GM18951 (cell line): Measurements from ENCODE around the gene TLR3.

Source experiments
- POLR2A ChIP-seq: IDR thresholded peaks from 4 replicates; pipeline ENCODE4 v1.6.1; 2011; ENCODE audit warnings: mild to moderate bottlenecking; ENCODE audit not compliant: insufficient read length, insufficient read depth; ENCODE audit errors: extremely low read depth
- in situ Hi-C: fragments of 300-500 bp; cut with MboI; formaldehyde crosslinking; loops from one replicate; pipeline ENCODE4 v1.12.0; 2022; ENCODE audit warnings: low sequenced_read_pairs, mixed read lengths, inconsistent platforms; ENCODE audit not compliant: unreplicated experiment

Gene TLR3

GRCh38 chr4:186104114-186104889 lies 35.3 kb downstream of the TLR3 start, which contains the start of gene FAM149A:
Gene FAM149A, plus strand, starts transcription at chr4:186104704.
- peak; percentile 18 for TF ChIP-seq POLR2A
- in situ Hi-C loops: no loop called here

DNA sequence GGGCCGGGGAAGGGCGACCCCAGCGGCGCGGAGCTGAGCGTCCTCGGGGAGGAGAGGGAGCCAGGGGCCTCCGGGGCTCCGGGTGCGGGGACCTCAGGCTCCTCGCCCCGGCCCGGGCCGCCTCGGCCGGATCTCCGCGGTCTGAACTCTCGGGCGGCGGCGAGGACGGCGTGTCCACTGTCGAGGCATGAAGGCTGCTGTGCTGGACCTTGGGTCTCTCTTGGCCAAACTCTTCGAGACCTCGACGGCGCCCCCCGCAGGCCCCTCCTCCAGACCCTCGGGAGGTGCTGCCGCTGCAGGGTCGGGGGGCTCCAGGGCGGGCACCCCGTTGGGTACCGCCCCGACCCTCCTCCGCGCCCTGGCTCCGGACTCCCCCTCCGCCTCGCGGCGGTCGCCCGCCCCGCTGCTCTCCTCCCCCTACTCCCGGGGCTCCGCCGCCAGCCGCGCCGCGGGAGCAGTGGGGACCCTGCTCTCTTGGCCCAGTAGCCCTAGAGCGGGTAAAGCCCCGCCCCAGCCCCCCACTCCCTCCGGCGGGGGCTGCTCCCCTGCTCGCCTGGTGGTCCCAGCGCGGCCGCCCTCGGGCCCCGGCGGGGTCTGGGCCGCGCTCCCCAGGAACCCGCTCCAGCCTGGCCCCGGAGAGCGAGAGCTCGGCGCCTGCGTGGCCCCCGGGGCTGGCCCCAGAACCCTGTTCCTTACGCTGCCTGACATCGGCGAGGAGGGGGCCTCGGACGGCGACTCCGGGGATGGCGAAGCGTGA lies 36.1 kb downstream of the TLR3 start:
- TF ChIP-seq POLR2A: no peak
- in situ Hi-C loops: no loop called here

- in situ Hi-C loops: no loop called here
- no peak for TF ChIP-seq POLR2A
These were observed 36.8 kb downstream of the TLR3 start for GRCh38 chr4:186105647-186106321.

DNA sequence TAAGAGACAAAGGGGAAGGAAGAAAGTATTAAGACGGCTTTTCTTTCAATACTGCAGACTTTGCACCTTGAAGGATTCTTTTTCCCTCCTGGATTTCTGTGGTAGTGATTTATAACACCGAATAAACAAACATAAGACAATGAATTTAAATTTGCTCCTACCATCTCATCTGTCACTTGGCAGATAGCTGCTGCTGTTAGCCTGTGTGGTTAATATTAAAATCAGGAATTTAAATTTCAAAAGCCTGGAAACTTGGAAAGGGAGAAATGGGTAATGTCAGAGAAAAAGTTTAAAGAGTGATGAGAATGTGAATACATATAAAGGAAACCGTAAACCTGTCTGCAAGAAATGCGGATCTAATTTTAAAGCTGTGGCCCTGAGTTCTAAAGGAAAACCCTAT lies 39.0 kb downstream of the TLR3 start:
- TF ChIP-seq POLR2A: no peak

GRCh38 chr4:186108391-186108790 lies 39.4 kb downstream of the TLR3 start:
- TF ChIP-seq POLR2A: no peak
- in situ Hi-C loops: no loop called here

More for the DNA sequence above, 39.0 kb downstream of the TLR3 start:
- in situ Hi-C loops: no loop called here

- in situ Hi-C loops: no loop called here
- no peak for TF ChIP-seq POLR2A
These were observed 40.3 kb downstream of the TLR3 start for GRCh38 chr4:186109245-186109644.

GRCh38 chr4:186116697-186117096 lies 47.7 kb downstream of the TLR3 start:
- no peak for TF ChIP-seq POLR2A
- in situ Hi-C loops: no loop called here

- TF ChIP-seq POLR2A: no peak
- in situ Hi-C loops: no loop called here
These were observed 49.6 kb downstream of the TLR3 start for GRCh38 chr4:186118582-186118981.

- TF ChIP-seq POLR2A: no peak
- in situ Hi-C loops: no loop called here
These were observed 52.1 kb downstream of the TLR3 start for GRCh38 chr4:186121057-186121456.

DNA sequence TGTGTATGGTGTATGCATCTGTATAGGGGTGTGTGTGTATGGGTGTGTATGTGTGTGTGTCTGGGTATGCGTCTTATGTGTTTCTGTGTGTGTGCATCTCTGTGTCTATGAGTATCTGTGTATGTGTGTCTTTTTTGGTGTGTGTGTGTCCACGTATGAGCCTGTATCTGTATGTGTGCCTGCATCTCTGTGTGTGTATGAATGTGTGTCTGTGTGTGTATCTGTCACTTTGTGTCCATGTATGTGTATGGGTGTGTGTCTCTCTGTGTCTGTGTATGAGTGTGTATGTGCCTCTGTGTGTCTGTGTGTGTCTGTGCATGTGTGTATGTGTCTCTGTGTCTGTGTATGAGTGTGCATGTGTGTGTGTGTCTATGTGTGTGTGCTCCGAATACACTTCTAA lies 59.9 kb downstream of the TLR3 start:
- in situ Hi-C loops: no loop called here
- TF ChIP-seq POLR2A: no peak

DNA sequence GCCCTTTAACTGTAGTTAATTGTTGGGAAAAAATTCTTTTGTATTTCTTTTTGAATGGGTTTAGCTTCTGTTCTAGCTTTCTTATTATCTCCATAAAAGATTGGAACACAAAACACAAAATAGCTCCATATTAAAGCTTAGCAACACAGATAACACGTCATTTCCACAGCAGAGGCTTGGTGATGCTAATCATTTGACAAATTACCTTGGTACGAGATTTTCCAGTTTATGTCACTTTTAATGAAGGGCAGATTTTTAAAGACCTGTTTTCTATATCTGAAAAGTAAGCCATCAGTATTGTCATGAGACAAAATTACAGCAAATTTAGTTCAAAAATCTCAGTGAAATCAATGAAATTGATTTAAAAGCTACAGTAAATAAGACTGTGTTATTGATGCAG lies 63.0 kb downstream of the TLR3 start:
- in situ Hi-C loops: no loop called here
- no peak for TF ChIP-seq POLR2A

- TF ChIP-seq POLR2A: no peak
- in situ Hi-C loops: no loop called here
These were observed 63.8 kb downstream of the TLR3 start for GRCh38 chr4:186132577-186133242.

- in situ Hi-C loops: no loop called here
- TF ChIP-seq POLR2A: no peak
These were observed 65.3 kb downstream of the TLR3 start for GRCh38 chr4:186134257-186134656.
